Epithelial cell of alveolus of lung (primary cell): ENCODE results near the gene SPEM3. TPM values are rescaled to one million over a fixed set of nuclear protein-coding genes. Genes with fewer than 3 reads are reported as not detected.

Source experiments
- total RNA-seq: library from RNA; depleted of rRNA; stranded (reverse); fragments of >200 nt; gene quantifications from 2 replicates; pipeline ENCODE4 v1.2.1, GENCODE V29; 2015

The SPEM3 gene
- not detected in 2 replicates for total RNA-seq

DNA sequence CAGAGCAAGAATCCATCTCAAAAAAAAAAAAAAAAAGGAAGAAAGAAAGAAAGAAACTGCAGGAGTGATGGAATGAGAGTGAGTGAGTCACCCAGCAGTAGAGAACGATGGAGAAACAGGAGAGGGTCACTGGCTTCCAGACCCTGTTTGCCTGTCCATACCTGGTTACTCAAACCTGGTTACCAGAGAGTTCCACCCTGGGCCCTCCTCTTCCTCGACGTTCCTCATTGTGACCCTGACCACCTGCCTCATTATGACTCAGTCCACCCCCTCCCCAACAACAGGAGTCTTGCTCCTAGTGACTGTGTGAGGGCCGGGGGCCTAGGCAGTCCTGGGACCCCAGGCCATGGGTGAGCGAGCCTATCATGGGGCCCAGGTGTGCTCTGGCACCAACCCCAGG lies at the start of gene SPEM3:
Gene SPEM3 (plus strand): TSS at position 301 of the 400 bp plus-strand sequence. CDS start 46 bp downstream, at position 347.

DNA sequence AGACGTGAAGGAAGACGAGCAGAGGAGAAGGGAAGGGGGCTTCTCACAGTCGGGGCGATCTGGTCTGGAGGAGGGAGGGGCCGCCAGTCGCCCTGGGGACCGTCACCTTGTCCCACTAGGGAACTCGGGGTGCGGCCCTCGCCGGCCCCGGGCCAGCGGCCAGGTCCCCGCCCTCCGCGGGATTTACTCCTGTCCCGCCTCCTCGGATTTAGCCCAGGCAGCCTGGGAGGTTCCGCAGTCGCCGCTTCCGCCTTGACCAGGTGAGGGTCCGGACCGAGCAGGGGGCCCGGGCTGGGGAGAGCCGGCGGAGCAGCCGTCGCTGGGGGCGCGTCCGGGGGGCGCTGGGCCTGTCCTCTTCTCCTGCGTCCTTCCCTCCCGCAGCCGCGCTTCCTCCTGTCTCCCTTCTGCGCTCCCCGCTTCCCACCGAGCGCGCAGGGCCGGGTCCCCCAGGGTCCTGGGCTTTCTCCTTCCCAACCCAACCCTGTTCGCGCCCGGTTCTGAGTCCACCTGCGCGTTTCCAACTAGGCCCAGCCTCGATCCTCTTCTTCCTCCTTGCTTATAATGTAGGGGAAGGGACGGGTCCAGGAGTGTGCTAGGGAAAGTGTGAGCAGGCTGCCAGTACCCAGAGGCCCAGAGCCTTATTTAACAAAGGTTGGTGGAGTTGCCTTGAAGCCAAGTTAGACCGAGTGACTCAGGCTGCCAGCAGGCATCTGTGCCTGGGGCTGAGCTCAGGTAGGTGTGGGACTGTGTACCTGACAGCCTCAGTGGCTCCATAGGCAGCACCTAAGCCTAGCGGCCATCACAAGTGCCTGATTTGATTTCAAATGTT lies 47.6 kb upstream of the SPEM3 start, which contains the start of gene TNK1:
Gene TNK1 (plus strand): TSS at position 235 of the 829 bp plus-strand sequence. CDS start 1,838 bp downstream, outside the sequence.

DNA sequence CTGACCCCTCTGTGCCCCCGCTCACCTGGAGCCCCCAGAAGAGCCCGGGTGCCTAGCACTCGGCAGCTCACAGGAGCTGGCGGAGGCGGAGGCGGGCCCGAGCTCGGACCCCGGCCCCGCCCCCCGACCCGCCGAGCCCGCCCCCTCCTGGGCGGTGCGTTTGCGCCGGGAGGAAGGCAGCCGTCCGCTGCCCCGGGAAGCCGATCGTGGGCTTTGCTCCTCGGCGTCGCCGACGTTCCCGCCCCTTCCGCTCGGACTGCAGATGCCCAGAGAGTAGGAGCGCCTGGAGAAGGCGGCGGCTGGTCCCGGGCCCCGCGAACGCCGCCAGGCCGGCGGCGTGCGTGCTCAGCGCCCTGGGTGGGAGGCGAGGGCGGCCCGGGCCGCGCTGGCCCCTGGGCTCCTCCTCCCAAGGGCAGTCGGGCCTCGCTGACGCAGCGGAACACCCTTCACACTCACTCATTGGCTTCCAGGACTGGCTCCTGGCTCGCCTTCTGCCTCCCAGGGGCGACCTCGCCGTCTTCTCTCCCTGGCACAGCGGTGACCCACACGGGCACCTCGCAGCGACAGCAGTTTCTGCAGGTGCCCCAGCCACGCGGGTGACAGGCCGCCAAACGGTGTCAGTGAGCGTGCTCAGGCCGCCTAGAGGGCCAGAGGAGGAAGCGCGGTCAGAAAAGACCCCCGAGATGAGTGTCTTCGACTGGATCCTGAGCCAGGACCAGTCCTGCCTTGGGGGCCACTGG lies 34.0 kb upstream of the SPEM3 start, which contains the start of gene PLSCR3:
Gene PLSCR3 (minus strand): TSS at position 74 of the 740 bp plus-strand sequence. CDS start 415 bp downstream, outside the sequence.

DNA sequence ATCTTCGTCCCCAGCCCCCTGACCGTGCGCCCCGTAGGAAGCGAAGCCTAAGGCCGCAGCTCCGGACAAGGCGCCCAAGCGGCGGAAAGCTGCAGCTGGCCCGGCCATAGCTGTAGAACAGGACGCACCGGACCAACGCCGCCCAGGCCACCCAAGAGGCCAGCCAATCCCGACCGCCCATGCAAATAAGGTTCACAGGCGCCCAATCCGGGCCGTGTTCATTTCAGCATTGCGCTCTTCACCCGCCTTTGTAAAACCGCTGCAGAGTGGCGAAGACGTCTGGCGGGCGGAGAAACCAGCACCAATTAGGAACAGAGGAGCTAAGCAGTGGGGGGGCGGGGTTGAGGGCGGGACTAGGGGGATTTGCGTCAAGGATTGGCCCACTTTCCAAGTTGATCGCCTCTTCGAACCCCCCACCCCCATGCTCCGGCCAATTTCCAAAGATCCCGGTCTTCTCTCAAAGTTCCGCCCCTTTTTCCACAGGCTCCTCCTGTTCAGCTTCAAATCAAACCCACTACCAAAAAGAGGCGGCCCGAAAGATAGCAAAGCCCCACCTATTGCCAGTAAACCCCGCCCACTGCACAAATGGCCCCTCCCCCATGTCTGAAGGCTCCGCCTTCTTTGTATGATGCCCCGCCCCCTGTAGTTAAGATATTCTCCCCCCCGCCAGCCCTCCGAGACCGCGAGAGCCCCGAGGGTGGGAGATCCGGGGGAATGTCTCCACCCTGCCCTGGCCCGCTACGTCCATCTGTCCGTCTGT lies 24.5 kb upstream of the SPEM3 start, which contains the start of gene TMEM256:
Gene TMEM256 (minus strand): TSS at position 121 of the 760 bp plus-strand sequence. CDS start 13 bp downstream, at position 108.

DNA sequence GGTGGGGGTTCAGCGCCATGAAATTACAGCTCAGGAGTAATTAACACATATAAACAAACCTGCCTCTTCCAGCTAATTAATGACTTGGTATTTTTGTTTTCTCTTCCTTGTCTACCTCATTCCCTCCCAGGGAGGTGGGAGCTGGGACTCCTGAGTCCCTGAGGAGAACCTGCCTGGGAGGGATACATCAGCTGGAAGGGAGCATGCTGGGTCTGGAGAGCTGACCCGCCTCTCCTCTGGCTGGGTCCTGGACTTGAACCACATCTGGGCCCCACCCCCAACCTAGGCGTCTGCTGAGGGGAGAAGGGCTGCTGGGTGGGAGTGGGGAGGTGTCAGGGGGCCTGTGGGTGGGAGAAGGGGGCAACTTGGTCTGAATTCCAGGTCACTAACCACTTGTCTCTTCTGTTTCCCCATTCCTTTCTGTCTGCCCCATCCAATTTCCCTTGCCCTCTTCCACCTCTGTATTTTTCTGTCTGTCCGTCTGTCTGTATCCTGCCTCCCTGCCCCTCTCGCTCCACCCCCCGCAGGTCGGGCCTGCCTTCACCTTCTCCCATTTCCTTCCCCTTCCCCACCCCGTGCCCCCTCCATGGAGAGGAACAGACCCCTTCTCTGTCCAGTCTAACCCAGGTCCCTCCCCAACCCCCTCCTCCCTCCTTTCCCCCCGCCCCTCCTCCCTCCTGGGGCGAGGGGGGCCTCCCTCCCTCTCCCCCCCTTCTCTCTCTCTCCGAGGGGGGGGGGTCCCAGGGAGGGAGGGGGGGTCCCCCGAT lies 21.0 kb upstream of the SPEM3 start, which contains the start of gene NLGN2:
Gene NLGN2 (plus strand): TSS at position 361 of the 767 bp plus-strand sequence. CDS start 411 bp downstream, outside the sequence.

DNA sequence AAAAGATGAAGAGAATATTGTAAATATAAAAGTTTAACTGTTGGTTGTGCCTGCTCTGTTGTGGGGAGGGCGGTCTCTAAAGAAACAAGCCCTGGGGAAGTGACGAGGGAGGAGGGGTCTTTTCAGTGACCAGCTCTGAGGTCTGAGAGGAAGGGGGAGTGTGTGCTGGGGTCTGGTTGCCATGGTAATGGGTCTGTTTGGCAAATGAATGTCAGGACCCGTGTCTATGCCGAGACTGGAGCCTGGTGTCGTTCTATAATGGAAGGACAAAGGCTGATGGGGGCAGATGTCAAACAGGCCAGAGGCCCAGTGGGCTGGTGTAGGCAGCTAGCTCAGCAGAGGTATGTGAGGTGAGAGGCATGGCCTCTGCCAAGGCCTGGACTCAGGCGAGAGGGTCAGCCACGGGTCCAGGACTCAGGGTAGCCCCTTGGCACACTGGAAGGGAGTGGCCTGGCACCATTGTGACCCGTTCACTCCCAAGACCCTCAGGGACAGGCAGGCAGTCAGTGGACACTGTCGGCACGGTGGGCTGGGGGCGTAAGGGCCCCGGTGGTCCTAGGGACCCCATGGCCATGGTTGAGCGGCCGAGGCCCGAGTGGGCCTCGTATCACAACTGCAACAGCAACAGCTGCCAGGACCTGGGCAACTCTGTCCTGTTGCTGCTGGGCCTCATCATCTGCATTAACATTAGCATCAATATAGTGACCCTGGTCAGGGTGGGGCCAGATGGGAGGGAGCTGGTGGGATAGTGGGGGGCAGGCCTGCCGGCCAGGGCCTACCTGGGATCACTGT lies 8.6 kb upstream of the SPEM3 start, which contains the start of gene SPEM1:
Gene SPEM1 (plus strand): TSS at position 506 of the 792 bp plus-strand sequence. CDS start 61 bp downstream, at position 567.

DNA sequence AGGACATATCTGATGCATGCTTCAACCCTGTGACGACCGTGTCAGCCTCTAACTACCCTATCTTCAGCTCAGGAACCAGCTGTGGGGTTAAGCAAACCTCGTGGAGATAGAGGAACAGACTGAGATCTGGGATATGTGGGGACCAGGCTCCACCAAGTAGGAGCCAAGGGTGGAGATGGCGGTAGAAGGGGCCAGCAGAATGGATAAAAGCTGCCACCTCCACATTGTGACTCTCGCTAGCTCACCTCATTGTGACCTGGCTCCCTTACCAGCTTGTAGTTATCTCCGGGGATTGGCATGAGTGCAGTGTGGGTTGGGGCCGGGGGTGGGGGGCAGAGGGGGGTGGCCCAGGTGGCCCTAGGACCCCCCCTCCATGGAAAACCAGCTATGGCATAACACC lies 3.3 kb upstream of the SPEM3 start, which contains the start of gene SPEM2:
Gene SPEM2 (plus strand): TSS at position 301 of the 400 bp plus-strand sequence. CDS start 73 bp downstream, at position 374.

DNA sequence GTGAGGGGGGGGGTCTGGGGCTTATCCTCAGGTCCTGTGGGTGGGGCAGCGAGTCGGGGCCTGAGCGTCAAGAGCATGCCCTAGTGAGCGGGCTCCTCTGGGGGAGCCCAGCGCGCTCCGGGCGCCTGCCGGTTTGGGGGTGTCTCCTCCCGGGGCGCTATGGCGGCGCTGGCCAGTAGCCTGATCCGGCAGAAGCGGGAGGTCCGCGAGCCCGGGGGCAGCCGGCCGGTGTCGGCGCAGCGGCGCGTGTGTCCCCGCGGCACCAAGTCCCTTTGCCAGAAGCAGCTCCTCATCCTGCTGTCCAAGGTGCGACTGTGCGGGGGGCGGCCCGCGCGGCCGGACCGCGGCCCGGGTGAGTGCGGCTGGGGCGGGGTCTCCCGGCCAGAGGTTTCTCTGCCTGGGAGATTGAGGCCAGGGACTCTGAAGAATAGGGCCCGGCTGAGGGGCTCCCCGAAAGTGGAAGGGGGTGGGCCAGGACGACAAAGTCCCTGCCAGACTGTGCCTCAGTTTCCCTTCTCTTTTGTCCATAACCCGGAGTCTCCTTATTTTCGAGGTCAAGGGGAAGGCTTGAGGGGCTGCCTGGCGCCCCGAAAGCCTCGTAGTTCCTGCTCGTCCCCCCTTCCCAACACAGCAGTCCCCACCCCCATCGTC lies 10.9 kb downstream of the SPEM3 start, which contains the start of gene FGF11:
Gene FGF11 (plus strand): TSS at position 51 of the 651 bp plus-strand sequence. CDS start 109 bp downstream, at position 160.

DNA sequence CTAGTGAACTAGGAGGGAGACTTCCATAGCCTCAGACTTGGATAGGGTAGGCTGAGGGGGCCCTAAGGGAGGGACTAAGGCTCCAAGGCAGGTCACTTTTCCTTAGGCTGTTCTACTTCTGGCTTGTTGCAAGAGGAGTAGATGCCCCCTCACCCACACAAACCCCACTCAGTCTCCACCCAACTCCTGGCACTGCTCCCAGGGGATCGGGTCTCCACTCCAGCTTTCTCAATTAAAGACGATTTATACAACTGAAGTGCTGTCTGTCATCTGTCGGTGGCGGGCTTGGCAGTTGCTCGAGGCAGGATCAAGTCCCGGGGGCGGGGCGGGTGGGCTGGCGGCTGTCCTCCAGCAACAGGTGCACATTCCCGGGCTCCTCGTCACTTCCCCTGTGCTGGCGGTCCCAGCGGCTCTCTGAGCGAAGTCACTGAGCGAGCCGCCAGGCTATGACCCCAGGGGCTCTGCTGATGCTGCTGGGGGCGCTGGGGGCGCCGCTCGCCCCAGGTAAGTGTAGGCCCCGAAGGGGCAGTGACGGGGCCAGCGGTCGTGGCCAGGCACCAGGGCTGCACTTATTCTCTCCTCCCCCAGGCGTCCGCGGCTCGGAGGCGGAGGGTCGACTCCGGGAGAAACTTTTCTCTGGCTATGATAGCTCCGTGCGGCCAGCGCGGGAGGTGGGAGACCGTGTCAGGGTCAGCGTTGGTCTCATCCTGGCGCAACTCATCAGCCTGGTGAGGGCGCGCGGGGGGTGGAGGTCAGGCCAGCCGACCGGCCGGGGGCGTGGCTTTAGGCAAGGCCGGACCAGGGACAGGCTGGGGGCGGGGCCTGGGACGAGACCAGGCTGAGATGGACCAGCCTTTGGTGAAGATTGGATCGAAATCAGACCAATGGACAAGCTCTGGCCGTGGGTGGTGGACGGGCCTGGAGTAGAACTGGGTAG lies 16.3 kb downstream of the SPEM3 start, which contains the start of gene CHRNB1:
Gene CHRNB1 (plus strand): TSS at position 380 of the 937 bp plus-strand sequence. CDS start 67 bp downstream, at position 447.

DNA sequence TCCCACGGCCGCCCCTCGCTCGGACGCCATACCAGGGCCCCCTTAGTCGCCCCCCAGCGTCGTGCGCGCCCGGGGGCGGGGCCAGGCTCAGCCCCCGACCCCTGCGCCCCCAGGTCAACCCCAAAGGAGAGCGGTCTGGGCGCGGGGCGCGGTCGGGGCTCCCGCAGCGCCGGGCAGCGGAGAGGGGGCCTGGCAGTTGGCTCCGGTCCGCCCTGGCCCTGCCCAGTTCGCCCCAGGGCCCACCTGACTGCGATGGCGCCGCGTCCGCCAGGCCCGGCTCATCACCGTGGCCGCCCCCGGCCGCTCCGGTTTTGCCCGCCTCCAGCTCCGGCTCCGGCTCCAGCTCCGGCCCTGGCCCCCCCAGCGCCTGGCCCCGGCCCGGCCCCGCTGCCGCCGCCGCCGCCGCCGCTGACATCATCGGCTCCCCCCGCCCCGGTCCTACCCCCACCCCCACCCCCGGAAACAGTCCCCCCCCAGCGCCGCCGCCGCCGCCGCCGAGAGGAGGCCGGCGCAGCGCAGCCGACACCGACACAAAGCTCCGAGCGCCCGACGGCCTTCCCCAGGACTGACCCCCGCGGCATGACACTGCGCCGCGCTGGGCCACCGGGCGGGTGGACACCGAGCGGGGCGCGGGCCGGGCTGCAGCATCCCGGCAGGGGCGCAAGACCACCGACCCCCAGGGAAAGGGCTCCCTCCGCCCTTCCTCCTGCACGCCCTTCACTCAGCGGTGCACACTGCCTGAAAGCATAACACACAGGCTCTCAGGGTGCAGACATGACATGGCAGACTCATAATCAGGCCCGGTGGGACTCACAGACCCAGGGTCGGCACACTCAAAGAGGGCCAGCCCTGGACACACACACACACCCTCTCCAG lies 50.8 kb downstream of the SPEM3 start, which contains the start of gene ZBTB4:
Gene ZBTB4 (minus strand): TSS at position 419 of the 876 bp plus-strand sequence. CDS start 12,830 bp downstream, outside the sequence.

DNA sequence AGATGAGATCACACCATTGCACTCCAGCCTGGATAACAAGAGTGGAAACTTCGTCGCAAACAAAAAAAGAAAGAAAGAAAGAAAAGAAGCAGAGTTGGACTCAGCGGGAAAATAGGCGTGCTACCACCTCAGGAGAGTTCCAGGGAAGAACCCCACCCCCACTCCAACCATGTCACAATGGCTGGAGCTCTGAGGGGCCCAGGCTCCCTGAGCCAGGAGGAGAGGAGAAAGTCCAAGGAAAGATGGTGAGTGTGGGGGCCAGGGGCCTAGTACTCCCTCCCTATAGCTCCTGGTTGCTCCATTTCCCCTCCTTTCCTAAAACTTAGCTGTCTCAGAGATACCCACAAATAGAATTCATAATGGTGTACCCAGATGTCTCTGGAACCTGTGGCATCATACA lies 52.6 kb downstream of the SPEM3 start, which contains the start of gene SLC35G6:
Gene SLC35G6 (plus strand): TSS at position 172 of the 400 bp plus-strand sequence. CDS start 71 bp downstream, at position 243.

Other genes starting within 250 kb of the SPEM3 start
- gene ASGR1, start 249.5 kb upstream of the SPEM3 start, total RNA-seq, result 0.80 and 1.0 TPM in 2 replicates
- 11.8 and 18.9 TPM in 2 replicates for gene DLG4, start 209.0 kb upstream of the SPEM3 start, total RNA-seq
- gene ACADVL, start 208.9 kb upstream of the SPEM3 start, total RNA-seq, result 184 and 242 TPM in 2 replicates
- 50.8 and 59.7 TPM in 2 replicates for gene DVL2, start 194.3 kb upstream of the SPEM3 start, total RNA-seq
- 55.6 and 63.3 TPM in 2 replicates for gene PHF23, start 189.4 kb upstream of the SPEM3 start, total RNA-seq
- 310 and 533 TPM in 2 replicates for gene GABARAP, start 186.4 kb upstream of the SPEM3 start, total RNA-seq
- gene CTDNEP1, start 177.1 kb upstream of the SPEM3 start, total RNA-seq, result 64.9 and 130 TPM in 2 replicates
- gene ELP5, start 176.6 kb upstream of the SPEM3 start, total RNA-seq, result 34.9 and 40.0 TPM in 2 replicates
- 1.8 and 23.0 TPM in 2 replicates for gene CLDN7, start 166.4 kb upstream of the SPEM3 start, total RNA-seq
- gene SLC2A4, start 147.1 kb upstream of the SPEM3 start, total RNA-seq, result 0.13 and 0.96 TPM in 2 replicates
- gene YBX2, start 134.2 kb upstream of the SPEM3 start, total RNA-seq, result 3.9 TPM in 1 of 2 replicates, not detected in the other
- gene EIF5A, start 121.2 kb upstream of the SPEM3 start, total RNA-seq, result 167 and 647 TPM in 2 replicates
- 36.5 and 37.0 TPM in 2 replicates for gene GPS2, start 113.5 kb upstream of the SPEM3 start, total RNA-seq
- gene NEURL4, start 99.5 kb upstream of the SPEM3 start, total RNA-seq, result 7.5 and 10.5 TPM in 2 replicates
- 1.5 and 2.7 TPM in 2 replicates for gene ACAP1, start 92.3 kb upstream of the SPEM3 start, total RNA-seq
- 11.4 and 17.8 TPM in 2 replicates for gene KCTD11, start 76.7 kb upstream of the SPEM3 start, total RNA-seq
- gene TMEM95, start 73.7 kb upstream of the SPEM3 start, total RNA-seq, result 0.13 TPM in 1 of 2 replicates, not detected in the other
- 0.65 and 2.2 TPM in 2 replicates for gene TNK1, start 47.8 kb upstream of the SPEM3 start, total RNA-seq
- 60.1 and 62.8 TPM in 2 replicates for gene PLSCR3, start 34.3 kb upstream of the SPEM3 start, total RNA-seq
- 130 and 211 TPM in 2 replicates for gene TMEM256, start 24.8 kb upstream of the SPEM3 start, total RNA-seq
- gene NLGN2, start 21.0 kb upstream of the SPEM3 start, total RNA-seq, result 18.5 and 38.1 TPM in 2 replicates
- not detected in 2 replicates for gene SPEM1, start 8.5 kb upstream of the SPEM3 start, total RNA-seq
- gene SPEM2, start 3.2 kb upstream of the SPEM3 start, total RNA-seq, result not detected in 2 replicates
- 3.8 and 8.9 TPM in 2 replicates for gene TMEM102, start 6.6 kb downstream of the SPEM3 start, total RNA-seq
- 2.1 and 7.3 TPM in 2 replicates for gene FGF11, start 10.7 kb downstream of the SPEM3 start, total RNA-seq
- gene CHRNB1, start 16.2 kb downstream of the SPEM3 start, total RNA-seq, result 5.2 and 11.9 TPM in 2 replicates
- 24.3 and 39.0 TPM in 2 replicates for gene ZBTB4, start 50.8 kb downstream of the SPEM3 start, total RNA-seq
- gene SLC35G6, start 52.6 kb downstream of the SPEM3 start, total RNA-seq, result not detected in 2 replicates
- gene POLR2A, start 55.5 kb downstream of the SPEM3 start, total RNA-seq, result 55.6 and 62.1 TPM in 2 replicates
- gene TNFSF12, start 120.2 kb downstream of the SPEM3 start, total RNA-seq, result 16.0 and 20.4 TPM in 2 replicates
- gene TNFSF13, start 129.9 kb downstream of the SPEM3 start, total RNA-seq, result 4.1 and 4.9 TPM in 2 replicates
- gene SENP3, start 133.1 kb downstream of the SPEM3 start, total RNA-seq, result 62.5 and 73.4 TPM in 2 replicates
- 37.4 and 40.5 TPM in 2 replicates for gene CD68, start 150.8 kb downstream of the SPEM3 start, total RNA-seq
- gene MPDU1, start 155.0 kb downstream of the SPEM3 start, total RNA-seq, result 202 and 249 TPM in 2 replicates
- gene SOX15, start 161.2 kb downstream of the SPEM3 start, total RNA-seq, result 0.52 and 2.8 TPM in 2 replicates
- 24.8 and 37.5 TPM in 2 replicates for gene FXR2, start 186.0 kb downstream of the SPEM3 start, total RNA-seq
- 26.6 and 100 TPM in 2 replicates for gene SAT2, start 199.0 kb downstream of the SPEM3 start, total RNA-seq
- gene SHBG, start 201.3 kb downstream of the SPEM3 start, total RNA-seq, result 0.26 and 1.4 TPM in 2 replicates
- 1.0 TPM in 1 of 2 replicates, not detected in the other for gene ATP1B2, start 222.1 kb downstream of the SPEM3 start, total RNA-seq